Stimulated activated CD8-positive, alpha-beta memory T cell treated with anti-CD3 and anti-CD28 coated beads, Interleukin-2, amount 100 ng/mL, for 1 hour (primary cell): Measurements from ENCODE around the gene AEBP1.

Experiments used
- DNase-seq, 2 donors: peaks; one replicate each; pipeline ENCODE4 v3.0.0-alpha.2; 2020; ENCODE audit warnings: low read depth in 2 of 2

The AEBP1 gene

GRCh38 chr7:44084701-44085100 lies 19.4 kb upstream of the AEBP1 start:
- DNase-seq = no peak

- DNase-seq = no peak
Measured at GRCh38 chr7:44085546-44085945, 18.6 kb upstream of the AEBP1 start.

- DNase-seq = no peak
Measured at GRCh38 chr7:44086627-44087026, 17.5 kb upstream of the AEBP1 start.

- no peak for DNase-seq
Measured at GRCh38 chr7:44087911-44088838, 16.0 kb upstream of the AEBP1 start.

- no peak for DNase-seq
Measured at GRCh38 chr7:44093102-44093641, 11.0 kb upstream of the AEBP1 start.

- no peak for DNase-seq
Measured at GRCh38 chr7:44094365-44094764, 9.8 kb upstream of the AEBP1 start.

- DNase-seq = no peak
Measured at GRCh38 chr7:44094883-44095592, 9.1 kb upstream of the AEBP1 start.

- DNase-seq = no peak
Measured at GRCh38 chr7:44095781-44096180, 8.4 kb upstream of the AEBP1 start.

- DNase-seq = no peak
Measured at GRCh38 chr7:44096326-44096881, 7.7 kb upstream of the AEBP1 start.

- no peak for DNase-seq
Measured at GRCh38 chr7:44097064-44097932, 6.8 kb upstream of the AEBP1 start.

GRCh38 chr7:44098092-44099068 lies 5.8 kb upstream of the AEBP1 start:
- no peak for DNase-seq

- no peak for DNase-seq
Measured at GRCh38 chr7:44099669-44100068, 4.5 kb upstream of the AEBP1 start.

- no peak for DNase-seq
Measured at GRCh38 chr7:44100458-44101302, 3.5 kb upstream of the AEBP1 start.

- DNase-seq = no peak
Measured at GRCh38 chr7:44101303-44101965, 2.7 kb upstream of the AEBP1 start.

- no peak for DNase-seq
Measured at GRCh38 chr7:44101966-44102845, 1.9 kb upstream of the AEBP1 start.

- no peak for DNase-seq
Measured at GRCh38 chr7:44102846-44103565, 1.1 kb upstream of the AEBP1 start.

GRCh38 chr7:44103566-44103922 lies 601 bp upstream of the AEBP1 start:
- no peak for DNase-seq
